ENCODE data around the gene BAIAP2L2. TPM values are rescaled to one million over a fixed set of nuclear protein-coding genes. Genes with fewer than 3 reads are reported as not detected.

BAIAP2L2 gene
- total RNA-seq, 1 donor from 2014 or later: 0.86 TPM

DNA sequence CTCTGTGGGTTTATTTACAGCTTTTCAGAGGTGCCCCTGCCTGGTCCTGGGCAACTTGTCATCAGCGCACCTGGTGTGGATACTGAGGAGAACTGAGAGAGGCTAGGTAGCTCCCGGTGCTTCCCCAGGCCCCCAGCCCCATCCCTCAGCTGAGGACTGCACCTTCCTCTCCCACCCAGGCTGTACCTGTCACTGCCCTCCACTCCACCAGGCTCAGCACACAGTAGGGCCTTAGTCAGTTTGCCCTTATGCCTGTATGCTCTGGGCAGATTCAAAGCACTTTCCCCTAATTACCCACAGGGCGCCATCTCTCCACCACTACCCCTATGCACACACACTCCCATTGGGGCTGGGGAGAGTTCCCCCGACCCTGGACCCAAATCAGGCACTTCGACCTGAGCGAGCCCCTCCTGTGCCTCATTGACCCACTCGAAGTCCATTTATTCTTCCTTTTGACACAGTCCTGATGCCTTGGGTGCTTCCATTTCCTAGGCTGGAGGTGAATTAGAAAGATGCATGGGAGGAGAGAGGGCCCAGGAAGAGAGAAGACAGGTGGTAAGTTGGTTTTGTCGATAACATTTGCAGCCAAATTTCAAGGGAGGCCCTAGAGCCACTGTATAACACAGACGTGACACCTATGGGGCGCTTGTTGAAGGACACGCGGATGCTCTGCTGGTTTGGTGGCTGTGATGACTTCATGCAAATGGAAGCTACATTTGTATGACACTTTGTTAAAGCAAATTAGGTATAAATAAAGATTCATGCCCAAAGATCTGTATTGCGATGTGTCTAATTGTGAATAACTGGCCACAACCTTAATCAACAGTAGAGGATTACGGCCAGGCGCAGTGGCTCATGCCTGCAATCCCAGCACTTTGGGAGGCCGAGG is 67.1 kb downstream of the BAIAP2L2 start:
- Mint-ChIP-seq H3K36me3 (no peaks in the 10 kb centered on the region), H3K4me3 (no peak overlapping the region), H3K4me1 (peaks cover 14% of the 10 kb centered on the region), H3K27ac (no peak overlapping the region), H3K27me3 (ENCODE audit: insufficient read depth, low read depth) (peaks cover 20% of the 10 kb centered on the region), H3K9me3 (no peaks in the 10 kb centered on the region)
- no peaks in the 10 kb centered on the region for H3K36me3 ChIP-seq
- no peak overlapping the region for H3K4me2 ChIP-seq
- no peak overlapping the region for H3K27ac ChIP-seq
- peaks cover 5% of the 10 kb centered on the region for H3K27me3 ChIP-seq
- H3K9me3 ChIP-seq (ENCODE audit: low read depth): no peaks in the 10 kb centered on the region
- no peak for DNase-seq (ENCODE audit: low spot score)
- H3F3A ChIP-seq (ENCODE audit: low read depth): peaks cover 13% of the 10 kb centered on the region
- H3K79me2 ChIP-seq (ENCODE audit: low read depth): no peaks in the 10 kb centered on the region
- no peak overlapping the region for H2AFZ ChIP-seq (replicated peaks)
- no peak overlapping the region for H3K4me3 ChIP-seq
- peaks cover 13% of the 10 kb centered on the region for H3K4me1 ChIP-seq
- TF ChIP-seq EZH2phosphoT487 (IDR thresholded peaks at IDR 0.05): no peak
- no peak for TF ChIP-seq EZH2 (IDR thresholded peaks at IDR 0.05)
- no peak for TF ChIP-seq CTCF (IDR thresholded peaks at IDR 0.05)
- H3K9ac ChIP-seq: no peak overlapping the region
- H4K20me1 ChIP-seq (ENCODE audit: low read depth): no peaks in the 10 kb centered on the region

- no peaks in the 10 kb centered on the region for H4K20me1 ChIP-seq (ENCODE audit: low read depth)
- H3F3A ChIP-seq (ENCODE audit: low read depth): peaks cover 13% of the 10 kb centered on the region
- no peak overlapping the region for H3K9ac ChIP-seq
- DNase-seq (ENCODE audit: low spot score): no peak
- TF ChIP-seq EZH2 (IDR thresholded peaks at IDR 0.05) (no peak), EZH2phosphoT487 (IDR thresholded peaks at IDR 0.05) (no peak), CTCF (IDR thresholded peaks at IDR 0.05) (no peak)
- H2AFZ ChIP-seq (replicated peaks): no peak overlapping the region
- Mint-ChIP-seq H3K27ac (peak overlapping the region; percentile 38), H3K36me3 (no peaks in the 10 kb centered on the region), H3K4me3 (no peak overlapping the region), H3K9me3 (no peaks in the 10 kb centered on the region), H3K4me1 (peaks cover 19% of the 10 kb centered on the region), H3K27me3 (ENCODE audit: insufficient read depth, low read depth) (peaks cover 24% of the 10 kb centered on the region)
- H3K79me2 ChIP-seq (ENCODE audit: low read depth): no peaks in the 10 kb centered on the region
- no peak overlapping the region for H3K27ac ChIP-seq
- no peaks in the 10 kb centered on the region for H3K27me3 ChIP-seq
- H3K9me3 ChIP-seq (ENCODE audit: low read depth): no peaks in the 10 kb centered on the region
- no peaks in the 10 kb centered on the region for H3K36me3 ChIP-seq
- no peak overlapping the region for H3K4me2 ChIP-seq
- no peak overlapping the region for H3K4me3 ChIP-seq
- peaks cover 13% of the 10 kb centered on the region for H3K4me1 ChIP-seq
Observed at GRCh38 chr22:38042488-38042790, 68.0 kb downstream of the BAIAP2L2 start.

DNA sequence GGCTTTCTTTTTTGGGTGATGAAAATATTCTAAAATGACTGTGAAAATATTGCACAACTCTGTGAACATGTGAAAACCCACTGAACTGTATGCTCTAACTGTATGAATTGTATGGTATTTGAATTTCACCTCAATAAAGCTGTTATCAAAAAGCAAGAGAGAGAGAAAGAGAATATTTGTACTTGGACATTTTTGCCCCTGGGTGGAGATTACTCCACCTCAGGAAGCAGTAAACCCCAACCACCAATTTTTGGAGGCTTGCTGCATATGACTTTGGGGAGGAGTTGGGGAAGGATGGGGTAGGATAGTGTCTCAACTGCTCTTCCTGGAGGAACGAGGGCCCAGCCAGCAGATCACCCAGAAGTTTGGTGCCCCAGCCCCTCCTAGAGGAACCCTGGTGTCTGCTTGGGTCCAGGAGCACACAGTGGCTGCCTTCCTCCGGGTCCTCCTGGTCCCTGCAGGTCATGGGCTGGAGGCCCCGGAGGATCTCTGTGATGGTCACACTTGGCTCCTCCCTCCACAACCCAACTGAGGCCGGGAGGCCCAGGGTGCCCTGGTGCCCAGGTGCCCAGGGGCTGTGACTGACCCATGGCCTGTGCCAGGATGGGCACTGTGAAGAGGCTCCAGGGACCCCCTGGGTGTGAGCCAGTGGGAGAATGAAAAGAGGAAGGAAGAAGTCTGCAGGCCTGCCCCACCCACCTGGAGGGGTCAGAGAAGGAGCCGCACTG is 68.6 kb downstream of the BAIAP2L2 start:
- H3K9ac ChIP-seq: no peak overlapping the region
- no peaks in the 10 kb centered on the region for H3K79me2 ChIP-seq (ENCODE audit: low read depth)
- H3K4me3 ChIP-seq: no peak overlapping the region
- no peak overlapping the region for H3K4me3 Mint-ChIP-seq
- no peaks in the 10 kb centered on the region for H4K20me1 ChIP-seq (ENCODE audit: low read depth)
- H3K27me3 Mint-ChIP-seq (ENCODE audit: insufficient read depth, low read depth): peaks cover 22% of the 10 kb centered on the region
- H2AFZ ChIP-seq (replicated peaks): no peak overlapping the region
- H3K36me3 Mint-ChIP-seq: no peaks in the 10 kb centered on the region
- no peak for DNase-seq (ENCODE audit: low spot score)
- no peaks in the 10 kb centered on the region for H3K9me3 Mint-ChIP-seq
- no peaks in the 10 kb centered on the region for H3K9me3 ChIP-seq (ENCODE audit: low read depth)
- TF ChIP-seq EZH2 (IDR thresholded peaks at IDR 0.05) (no peak), CTCF (IDR thresholded peaks at IDR 0.05) (no peak), EZH2phosphoT487 (IDR thresholded peaks at IDR 0.05) (no peak)
- no peaks in the 10 kb centered on the region for H3K27me3 ChIP-seq
- no peak overlapping the region for H3K27ac Mint-ChIP-seq
- H3K4me1 ChIP-seq: peaks cover 12% of the 10 kb centered on the region
- no peaks in the 10 kb centered on the region for H3K36me3 ChIP-seq
- H3K27ac ChIP-seq: no peak overlapping the region
- peaks cover 13% of the 10 kb centered on the region for H3F3A ChIP-seq (ENCODE audit: low read depth)
- no peak overlapping the region for H3K4me2 ChIP-seq
- peaks cover 16% of the 10 kb centered on the region for H3K4me1 Mint-ChIP-seq

Measured in neural progenitor cell (in vitro differentiated cells).